ENCODE results near the gene MYO1D. TPM values are rescaled to one million over a fixed set of nuclear protein-coding genes. Genes with fewer than 3 reads are reported as not detected.
A peak's percentile ranks its signal among the peaks of the same experiment; 100 is the strongest.

Gene MYO1D
- total RNA-seq, 1 experiment from 2014 or later: 29.9 TPM

DNA sequence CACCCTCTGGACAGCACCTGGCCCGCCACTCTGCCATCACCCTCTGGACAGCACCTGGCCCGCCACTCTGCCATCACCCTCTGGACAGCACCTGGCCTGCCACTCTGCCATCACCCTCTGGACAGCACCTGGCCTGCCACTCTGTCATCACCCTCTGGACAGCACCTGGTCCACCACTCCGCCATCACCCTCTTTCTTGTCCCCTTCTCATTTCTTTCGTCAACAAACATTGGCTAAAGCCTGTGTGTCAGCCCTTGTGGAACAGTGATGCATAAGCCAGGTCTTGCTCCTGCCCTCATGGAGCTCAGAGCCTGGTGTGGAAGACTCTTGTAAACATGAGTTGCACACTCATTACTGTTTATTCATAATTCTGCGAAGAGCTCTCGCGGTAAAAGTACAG lies 358.9 kb downstream of the MYO1D start:
- TF ChIP-seq ZNF219 (CRISPR knock-in tag; IDR thresholded peaks at IDR 0.05; ENCODE audit: borderline replicate concordance) (no peak), ZNF512 (CRISPR knock-in tag; IDR thresholded peaks at IDR 0.05; ENCODE audit: borderline replicate concordance) (no peak), ZNF281 (CRISPR knock-in tag; IDR thresholded peaks at IDR 0.05) (no peak), CREB1 (CRISPR knock-in tag; IDR thresholded peaks at IDR 0.05) (no peak), ELF4 (CRISPR knock-in tag; IDR thresholded peaks at IDR 0.05; ENCODE audit: low read depth) (no peak), FOXP1 (CRISPR knock-in tag; IDR thresholded peaks at IDR 0.05; ENCODE audit: borderline replicate concordance) (no peak)
- TF ChIP-seq, protein P1, sequence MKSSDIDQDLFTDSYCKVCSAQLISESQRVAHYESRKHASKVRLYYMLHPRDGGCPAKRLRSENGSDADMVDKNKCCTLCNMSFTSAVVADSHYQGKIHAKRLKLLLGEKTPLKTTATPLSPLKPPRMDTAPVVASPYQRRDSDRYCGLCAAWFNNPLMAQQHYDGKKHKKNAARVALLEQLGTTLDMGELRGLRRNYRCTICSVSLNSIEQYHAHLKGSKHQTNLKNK (CRISPR knock-in tag; IDR thresholded peaks at IDR 0.05): no peak
- no peak for ATAC-seq
- peaks cover 6% of the 10 kb centered on the region for H3K27me3 Mint-ChIP-seq (ENCODE audit: low read depth)
- H3K27ac Mint-ChIP-seq: peak overlapping the region; percentile 18; the same call in 1 of the 2 replicates
- DNase-seq (ENCODE audit: low spot score): no peak
- H3K36me3 Mint-ChIP-seq: no peaks in the 10 kb centered on the region
- H3K4me1 Mint-ChIP-seq: peaks cover 71% of the 10 kb centered on the region
- no peaks in the 10 kb centered on the region for H3K9me3 Mint-ChIP-seq
- ChIA-PET CTCF (interaction anchor here (0.6 to 1.6 kb wide), 5 partner anchors 24 to 90 kb away, joined by 3 to 4 read pairs (median 4); partner anchors contain the start of genes CDK5R1 and PSMD11), POLR2A (interaction anchor here (1.3 kb wide), 1 partner anchor 29 kb away, joined by 3 read pairs; no protein-coding TSS in a partner anchor)
- H3K4me3 Mint-ChIP-seq: peak overlapping the region; percentile 34

DNA sequence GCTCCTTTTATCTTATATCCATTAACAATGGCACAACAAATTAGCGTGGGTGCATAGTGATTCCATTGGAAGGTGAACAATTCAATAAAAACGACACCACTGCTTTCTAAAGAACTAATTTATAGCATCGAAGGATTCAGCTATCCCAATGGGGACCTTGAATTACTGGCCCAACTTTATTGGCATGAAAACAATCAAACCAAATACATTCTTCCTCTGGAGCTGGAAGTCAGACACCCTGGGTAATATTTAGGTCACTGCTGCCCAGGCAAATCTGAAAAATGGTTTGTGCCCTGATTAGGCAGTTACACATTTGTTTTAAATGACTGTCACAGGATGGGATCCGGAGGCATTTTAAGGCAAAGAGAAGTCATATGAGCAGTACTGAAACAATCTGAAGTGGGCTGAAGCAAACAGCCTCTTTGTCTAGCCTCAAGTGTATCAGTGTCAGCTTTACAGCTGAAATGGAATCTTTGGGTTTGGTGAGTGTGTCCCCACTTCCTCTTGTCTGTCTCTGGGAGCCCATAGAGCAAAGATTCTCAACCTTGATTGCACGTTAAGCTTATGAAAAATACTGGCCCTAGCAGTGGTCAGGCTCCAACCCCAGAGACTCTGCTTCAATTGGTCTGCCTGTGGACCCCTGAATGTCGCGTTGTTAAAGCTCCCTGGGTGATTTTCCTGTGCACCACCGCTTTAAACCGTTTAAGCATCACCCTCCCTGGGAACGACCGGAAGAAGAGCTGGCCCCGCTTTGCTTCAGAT lies 359.8 kb downstream of the MYO1D start:
- POLR2A ChIA-PET: interaction anchor here (1.3 kb wide), 1 partner anchor 28 kb away, joined by 3 read pairs; no protein-coding TSS in a partner anchor
- no peak for ATAC-seq
- Mint-ChIP-seq H3K36me3 (no peaks in the 10 kb centered on the region), H3K27me3 (ENCODE audit: low read depth) (peaks cover 6% of the 10 kb centered on the region), H3K27ac (no peak overlapping the region; the same call in 1 of the 2 replicates), H3K4me3 (no peak overlapping the region), H3K4me1 (peaks cover 64% of the 10 kb centered on the region), H3K9me3 (no peaks in the 10 kb centered on the region)
- CTCF ChIA-PET: interaction anchor here (0.6 to 1.1 kb wide), 5 partner anchors 29 to 266 kb away, joined by 3 to 4 read pairs (median 3); partner anchors contain the start of gene PSMD11
- no peak for TF ChIP-seq ATF3 (CRISPR knock-in tag; conservative IDR thresholded peaks at IDR 0.05)
- TF ChIP-seq ZNF396 (CRISPR knock-in tag; IDR thresholded peaks at IDR 0.05; ENCODE audit: borderline replicate concordance): no peak
- TF ChIP-seq CREM (CRISPR knock-in tag; IDR thresholded peaks at IDR 0.05): no peak
- no peak for TF ChIP-seq EMX1 (CRISPR knock-in tag; IDR thresholded peaks at IDR 0.05)
- TF ChIP-seq ZNF121 (CRISPR knock-in tag; IDR thresholded peaks at IDR 0.05): no peak
- no peak for TF ChIP-seq OVOL2 (CRISPR knock-in tag; IDR thresholded peaks at IDR 0.05; ENCODE audit: borderline replicate concordance)
- no peak for TF ChIP-seq MYBL2 (CRISPR knock-in tag; IDR thresholded peaks at IDR 0.05)
- TF ChIP-seq ZNF416 (CRISPR knock-in tag; IDR thresholded peaks at IDR 0.05): no peak
- TF ChIP-seq ZNF281 (CRISPR knock-in tag; IDR thresholded peaks at IDR 0.05): no peak
- no peak for TF ChIP-seq ZNF232 (CRISPR knock-in tag; IDR thresholded peaks at IDR 0.05)
- no peak for DNase-seq (ENCODE audit: low spot score)
